ENCODE data around the gene PHF23.

The PHF23 gene

DNA sequence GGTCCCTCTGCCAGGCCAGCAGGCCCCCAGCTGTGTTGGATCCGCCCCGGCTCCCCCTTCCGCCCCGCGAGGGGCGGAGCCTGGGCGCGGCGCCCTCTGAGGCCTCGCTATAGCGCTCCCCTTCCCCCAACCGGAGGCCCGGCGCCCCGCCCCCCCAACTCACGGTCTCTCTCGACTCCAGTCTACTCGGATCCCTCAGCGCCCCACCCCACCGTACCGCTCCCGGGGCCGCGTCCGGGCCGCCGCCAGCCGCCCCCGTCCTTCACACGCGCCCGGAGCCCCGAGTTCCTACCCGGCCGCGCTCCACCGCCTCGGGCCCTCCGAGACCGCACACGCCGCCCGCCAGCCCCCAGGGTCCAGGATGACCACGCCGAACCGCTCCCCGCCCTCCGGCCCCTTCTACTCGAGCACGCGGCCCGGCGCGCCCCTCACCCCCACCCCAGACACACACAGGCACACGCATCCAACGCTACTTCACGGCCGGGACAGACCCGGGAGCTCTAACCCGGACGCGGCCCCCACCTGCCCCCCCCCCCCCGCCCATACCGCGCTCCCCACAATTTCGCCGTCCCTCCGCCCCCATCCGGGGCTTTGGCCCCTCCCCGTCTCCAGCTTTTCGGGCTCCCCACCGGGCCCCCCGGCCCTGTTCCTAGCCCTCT is 1.4 kb downstream of the PHF23 start:
- peak; percentile 82 for DNase-seq (ENCODE audit: low spot score)

GRCh38 chr17:7237266-7237760 is 1.9 kb downstream of the PHF23 start:
- DNase-seq (ENCODE audit: low spot score): no peak

DNA sequence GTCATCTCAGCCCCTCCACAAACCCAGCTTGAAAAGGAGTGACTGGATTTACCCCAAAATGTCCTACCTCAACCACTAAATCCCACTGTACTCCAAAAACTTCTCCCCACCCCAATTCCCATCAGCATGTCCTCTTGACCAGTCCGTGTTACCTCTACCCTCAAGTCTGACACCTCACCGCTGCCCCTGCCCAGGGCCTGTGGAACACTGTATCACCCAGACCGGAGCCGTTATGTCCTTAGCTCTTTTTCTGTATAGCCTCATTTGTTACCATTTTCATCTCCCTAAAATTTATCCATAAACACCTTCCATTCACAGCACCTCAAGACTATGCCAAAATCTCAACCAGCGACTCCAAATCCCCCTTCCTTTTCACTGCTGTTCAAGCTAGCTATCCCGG is 2.4 kb downstream of the PHF23 start:
- DNase-seq (ENCODE audit: low spot score): no peak

- peak; percentile 20 for DNase-seq (ENCODE audit: low spot score)
Observed at GRCh38 chr17:7235693-7236665, 3.3 kb downstream of the PHF23 start.

DNA sequence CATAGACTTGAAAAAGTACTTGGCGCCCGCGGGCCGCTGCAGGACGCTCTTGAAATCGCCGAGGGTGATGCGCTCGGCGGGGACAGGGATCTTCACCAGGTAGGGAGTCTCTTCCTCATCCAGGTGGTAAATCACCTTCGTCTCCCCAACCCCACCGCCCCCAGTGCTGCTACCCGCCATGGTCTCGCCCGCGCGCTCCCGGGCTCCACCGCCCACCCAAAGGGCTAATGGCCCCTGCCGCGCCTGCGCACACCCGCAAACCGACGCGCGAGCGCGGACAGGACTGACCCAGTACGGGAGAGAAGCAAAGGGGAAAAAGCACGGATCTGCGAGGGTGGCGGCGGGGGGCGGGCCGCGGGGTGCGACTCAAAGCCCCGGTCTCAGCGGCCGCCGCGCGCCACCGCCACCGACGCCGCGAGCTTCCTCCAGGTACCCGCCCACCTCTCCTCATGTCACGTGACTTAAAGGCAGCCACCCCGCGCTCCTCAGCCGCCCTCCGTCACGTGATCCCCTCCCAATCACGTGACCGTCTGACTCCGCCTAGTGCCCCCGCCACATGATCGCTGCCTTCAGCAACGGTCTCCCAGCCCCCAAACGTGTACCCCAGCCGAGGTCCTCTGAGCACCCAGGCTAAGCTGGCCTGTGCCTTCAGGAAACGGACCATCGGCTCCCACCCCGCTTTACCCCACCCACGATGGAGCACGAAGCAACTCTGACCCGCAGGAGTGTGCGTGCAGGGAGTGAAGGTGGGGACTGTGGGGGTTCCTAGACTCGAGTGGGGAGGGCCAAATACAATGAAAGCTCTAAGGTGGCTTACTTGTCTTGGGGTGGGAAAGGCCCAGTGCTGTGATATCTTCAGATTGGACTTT is 4.9 kb downstream of the PHF23 start, which contains the start of gene DVL2:
TSS of gene DVL2 (minus strand) at position 435 of the 869 bp plus-strand sequence. CDS start at position 180, 255 bp downstream.
- peak; percentile 94 for DNase-seq (ENCODE audit: low spot score)

- no peak for DNase-seq (ENCODE audit: low spot score)
Observed at GRCh38 chr17:7233701-7234082, 5.6 kb downstream of the PHF23 start.

DNA sequence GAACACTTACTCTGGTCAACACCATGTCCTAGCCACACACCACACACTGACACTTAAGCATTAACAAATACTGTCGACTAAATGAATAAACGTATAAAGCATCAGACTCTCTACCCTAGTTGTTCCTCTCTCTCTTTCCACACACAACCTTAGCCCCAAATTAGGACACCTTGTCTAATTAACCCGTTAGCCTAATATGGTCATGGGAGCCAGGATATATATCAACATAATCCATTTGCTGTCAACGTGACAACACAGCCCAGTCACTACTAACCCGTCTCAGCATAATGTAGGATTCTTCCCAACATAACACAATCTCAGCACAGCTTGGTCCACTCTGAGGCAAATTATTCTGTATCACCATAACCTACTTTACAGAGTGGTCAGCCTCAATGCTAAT is 7.1 kb downstream of the PHF23 start:
- DNase-seq (ENCODE audit: low spot score): no peak

- no peak for DNase-seq (ENCODE audit: low spot score)
Observed at GRCh38 chr17:7229504-7229903, 9.8 kb downstream of the PHF23 start.

DNA sequence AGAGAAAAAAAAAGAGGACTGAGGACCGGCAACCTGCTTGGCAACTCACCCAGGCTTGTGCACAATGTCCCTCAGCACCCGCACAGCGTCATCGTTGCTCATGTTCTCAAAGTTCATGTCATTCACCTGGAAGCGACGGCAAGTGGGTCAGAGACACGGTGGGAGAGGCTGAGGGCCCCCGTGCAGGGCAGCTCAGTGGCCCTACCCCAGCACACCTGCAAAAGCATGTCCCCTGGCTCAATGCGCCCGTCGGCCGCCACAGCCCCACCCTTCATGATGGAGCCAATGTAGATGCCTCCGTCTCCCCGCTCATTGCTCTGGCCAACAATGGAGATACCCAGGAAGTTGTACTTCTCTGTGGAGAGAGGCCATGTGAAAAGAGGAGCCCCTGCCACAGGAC is 10.3 kb downstream of the PHF23 start:
- no peak for DNase-seq (ENCODE audit: low spot score)

GRCh38 chr17:7226721-7227710 is 12.2 kb downstream of the PHF23 start:
- no peak for DNase-seq (ENCODE audit: low spot score)

- DNase-seq (ENCODE audit: low spot score): no peak
Observed at GRCh38 chr17:7225711-7226331, 13.4 kb downstream of the PHF23 start.

GRCh38 chr17:7224661-7225111 is 14.6 kb downstream of the PHF23 start:
- DNase-seq (ENCODE audit: low spot score): no peak

DNA sequence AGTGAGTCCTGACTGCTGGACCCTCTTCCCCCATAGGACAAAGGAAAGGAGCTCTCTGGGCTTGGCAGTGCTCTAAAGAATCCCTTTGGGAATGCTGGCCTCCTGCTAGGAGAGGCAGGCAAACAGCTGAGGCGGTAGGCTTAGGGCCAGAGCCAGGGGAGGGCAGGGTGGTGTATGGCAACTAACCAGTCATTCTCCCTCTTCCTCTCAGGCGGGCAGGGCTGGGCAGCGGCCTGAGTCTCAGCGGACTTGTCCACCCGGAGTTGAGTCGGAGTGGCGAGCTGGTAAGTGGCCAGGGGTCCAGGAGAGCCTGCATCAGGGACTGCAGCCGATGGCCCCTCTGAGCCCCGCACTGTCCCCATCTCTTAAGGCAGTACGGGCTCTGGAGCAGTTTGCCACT is 15.1 kb downstream of the PHF23 start:
- DNase-seq (ENCODE audit: low spot score): no peak

GRCh38 chr17:7223375-7223774 is 15.9 kb downstream of the PHF23 start:
- no peak for DNase-seq (ENCODE audit: low spot score)

- DNase-seq (ENCODE audit: low spot score): no peak
Observed at GRCh38 chr17:7222972-7223292, 16.3 kb downstream of the PHF23 start.

GRCh38 chr17:7222093-7222971 is 16.9 kb downstream of the PHF23 start:
- DNase-seq (ENCODE audit: low spot score): no peak

- DNase-seq (ENCODE audit: low spot score): no peak
Observed at GRCh38 chr17:7221278-7222092, 17.8 kb downstream of the PHF23 start.

DNA sequence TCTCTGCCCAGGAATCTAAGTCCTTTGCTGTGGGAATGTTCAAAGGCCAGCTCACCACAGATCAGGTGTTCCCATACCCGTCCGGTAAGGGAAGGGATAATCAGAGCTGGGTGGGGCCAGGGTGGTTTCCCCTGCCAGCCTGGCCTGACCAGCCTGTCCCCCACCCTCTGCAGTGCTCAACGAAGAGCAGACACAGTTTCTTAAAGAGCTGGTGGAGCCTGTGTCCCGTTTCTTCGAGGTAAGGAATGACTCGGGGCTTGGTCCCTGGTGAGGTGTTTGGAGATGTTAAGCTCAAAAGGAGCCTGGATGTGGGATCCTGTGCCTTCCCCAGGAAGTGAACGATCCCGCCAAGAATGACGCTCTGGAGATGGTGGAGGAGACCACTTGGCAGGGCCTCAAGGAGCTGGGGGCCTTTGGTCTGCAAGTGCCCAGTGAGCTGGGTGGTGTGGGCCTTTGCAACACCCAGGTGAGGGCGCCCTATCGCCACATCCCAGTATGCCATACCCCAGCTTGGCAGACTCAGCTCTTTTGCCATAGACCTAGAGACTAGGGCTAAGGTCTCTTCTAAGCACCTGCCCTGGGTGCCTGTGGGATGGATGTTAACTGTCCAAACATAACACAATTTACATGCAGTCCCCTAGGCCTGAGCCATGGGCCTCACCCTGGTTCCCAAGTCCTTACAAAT is 18.5 kb downstream of the PHF23 start:
- DNase-seq (ENCODE audit: low spot score): peak; percentile 65
